Endothelial cell of umbilical vein (primary cell): ENCODE measurements around the gene ZNF791. TPM values are rescaled to one million over a fixed set of nuclear protein-coding genes. Genes with fewer than 3 reads are reported as not detected.

Experiments
- Bru-seq: library from RNA; stranded (reverse); fragments of 400-500 nt; gene quantifications from one replicate; lab custom pipeline; 2021; lab: Mats Ljungman, UMichigan
- BruChase-seq, 2 experiments: library from RNA; stranded (reverse); fragments of 400-500 nt; gene quantifications; one replicate each; lab custom pipeline; 2021; lab: Mats Ljungman, UMichigan
- BruUV-seq: library from RNA; stranded (reverse); fragments of 400-500 nt; replicated peaks from 2 replicates; lab custom pipeline; 2021; lab: Mats Ljungman, UMichigan
- CTCF ChIA-PET: fragments of 300-600, 350-600 bp; sonication (Branson Sonifier 250); formaldehyde crosslinking; loops from one replicate; lab custom pipeline; 2021; ENCODE audit warnings: antibody characterized with exemption, inconsistent platforms; lab: Charles Lee
- POLR2A ChIA-PET: fragments of 300-600, 350-600 bp; sonication (Branson Sonifier 250); formaldehyde crosslinking; loops from one replicate; lab custom pipeline; 2021; ENCODE audit warnings: antibody characterized with exemption, inconsistent platforms; lab: Charles Lee
- DNase-seq: peaks from one replicate; pipeline ENCODE4 v3.0.0-alpha.2; 2011; ENCODE audit warnings: low read depth, low spot score
- FAIRE-seq: peaks from 2 replicates; lab custom pipeline; 2011; peaks lifted over from hg19 to GRCh38; lab: Jason Lieb, UNC
- H2AFZ ChIP-seq: 2 replicates; pipeline ENCODE4 v1.6.0; 2012; ENCODE audit warnings: low read depth, low read length, control low read depth, inconsistent platforms
- H3K27ac ChIP-seq: 2 replicates; pipeline ENCODE4 v1.5.1; 2011; ENCODE audit warnings: low read depth, mild to moderate bottlenecking, control low read depth, low read length, moderate library complexity; ENCODE audit not compliant: insufficient read depth
- H3K27me3 ChIP-seq, 2 experiments: 2 replicates each; pipeline versions ENCODE4 v1.6.0 to v1.6.1; 2011; ENCODE audit warnings: low read length in 2 of 2, mixed read lengths in 1 of 2; ENCODE audit not compliant: control insufficient read depth in 2 of 2, insufficient read depth in 2 of 2
- H3K36me3 ChIP-seq, 2 experiments: 2 replicates in 1 of 2; 3 replicates in 1 of 2; pipeline ENCODE4 v1.5.1; 2011; ENCODE audit warnings: low read length in 2 of 2, mild to moderate bottlenecking in 1 of 2, moderate library complexity in 1 of 2; ENCODE audit not compliant: control insufficient read depth in 2 of 2, insufficient read depth in 2 of 2; ENCODE audit errors: extremely low read depth in 1 of 2
- H3K4me1 ChIP-seq: 3 replicates; pipeline ENCODE4 v1.5.1; 2011; ENCODE audit warnings: mild to moderate bottlenecking, low read length; ENCODE audit not compliant: control insufficient read depth, insufficient read depth; ENCODE audit errors: extremely low read depth
- H3K4me2 ChIP-seq: 2 replicates; pipeline ENCODE4 v1.6.1; 2011; ENCODE audit warnings: low read length, control low read depth, mixed read lengths; ENCODE audit not compliant: insufficient read depth
- H3K4me3 ChIP-seq, 3 experiments: fragments of 200-600 bp in 1 of 3; sonication (generic), shearing (Covaris generic) in 1 of 3; replicated peaks in 1 of 3; 2 replicates each; pipeline ENCODE4 v1.5.1; 2011 to 2016; ENCODE audit warnings: control low read depth in 3 of 3, low read length in 3 of 3, mild to moderate bottlenecking in 2 of 3, inconsistent platforms in 1 of 3, low read depth in 1 of 3, moderate library complexity in 1 of 3; ENCODE audit not compliant: insufficient read depth in 1 of 3
- H3K79me2 ChIP-seq: 2 replicates; pipeline ENCODE4 v1.6.0; 2012; ENCODE audit warnings: low read length, inconsistent platforms; ENCODE audit not compliant: control insufficient read depth, insufficient read depth
- H3K9ac ChIP-seq: replicated peaks from 2 replicates; pipeline ENCODE3; 2011; ENCODE audit warnings: low read length, control low read depth; ENCODE audit not compliant: insufficient read depth; ENCODE audit errors: extremely low read depth
- H3K9me1 ChIP-seq: replicated peaks from 3 replicates; pipeline ENCODE4 v1.6.0; 2011; ENCODE audit warnings: mild to moderate bottlenecking, low read length; ENCODE audit not compliant: control insufficient read depth, insufficient read depth; ENCODE audit errors: extremely low read depth
- H3K9me3 ChIP-seq: replicated peaks from 2 replicates; pipeline ENCODE4 v1.5.1; 2012; ENCODE audit warnings: low read length, inconsistent platforms; ENCODE audit not compliant: control insufficient read depth, insufficient read depth
- H4K20me1 ChIP-seq: replicated peaks from 2 replicates; pipeline ENCODE3; 2011; ENCODE audit warnings: mild to moderate bottlenecking, low read length; ENCODE audit not compliant: control insufficient read depth, insufficient read depth; ENCODE audit errors: extremely low read depth
- EZH2 ChIP-seq: IDR thresholded peaks from 2 replicates; pipeline ENCODE4 v1.6.1; 2012; ENCODE audit warnings: borderline replicate concordance, low read depth, mild to moderate bottlenecking, moderate library complexity, low read length, inconsistent platforms; ENCODE audit not compliant: severe bottlenecking
- FOS ChIP-seq: IDR thresholded peaks from 2 replicates; pipeline ENCODE4 v1.6.1; 2011; ENCODE audit warnings: mild to moderate bottlenecking, low read length, moderate library complexity, borderline replicate concordance; ENCODE audit not compliant: insufficient read depth
- GATA2 ChIP-seq: IDR thresholded peaks from 2 replicates; pipeline ENCODE4 v1.7.0; 2011; ENCODE audit warnings: low read depth, mild to moderate bottlenecking, moderate library complexity, mixed read lengths, low read length; ENCODE audit not compliant: insufficient read length, insufficient read depth
- JUN ChIP-seq: IDR thresholded peaks from 2 replicates; pipeline ENCODE4 v1.6.1; 2011; ENCODE audit warnings: borderline replicate concordance, low read depth; ENCODE audit not compliant: insufficient read length, insufficient read depth
- MYC ChIP-seq: IDR thresholded peaks from one replicate; pipeline ENCODE4 v1.6.1; 2011; ENCODE audit warnings: mild to moderate bottlenecking, low read depth, low read length
- POLR2A ChIP-seq: IDR thresholded peaks from 2 replicates; pipeline ENCODE4 v1.6.1; 2012; ENCODE audit warnings: low read depth, mild to moderate bottlenecking, control low read depth, low read length
- POLR2AphosphoS5 ChIP-seq: IDR thresholded peaks from 2 replicates; pipeline ENCODE4 v1.6.1; 2012; ENCODE audit warnings: low read depth, mild to moderate bottlenecking, control low read depth, low read length, moderate library complexity; ENCODE audit not compliant: insufficient read depth
- dilution Hi-C: fragments of 300-500 bp; cut with MboI; formaldehyde crosslinking; loops from one replicate; pipeline ENCODE4 v1.15.0; 2019; ENCODE audit warnings: low sequenced_read_pairs; ENCODE audit not compliant: extremely low pct_ligation_motif_present
- intact Hi-C: fragments of 100-400 bp; cut with micrococcal nuclease; formaldehyde crosslinking; loops from one replicate; pipeline ENCODE4 v1.10.0; 2022
- long read RNA-seq: library from polyadenylated mRNA; stranded (forward); transcript quantifications from one replicate; pipeline ENCODE4 v2.0.0, GENCODE V29; 2021
- polyA minus RNA-seq, 3 experiments: library from RNA; depleted of rRNA, polyadenylated mRNA; stranded (reverse); fragments of >200 nt; gene quantifications; 1 replicate in 1 of 3; 2 replicates in 2 of 3; pipeline ENCODE4 v1.2.3, GENCODE V29; 2011
- polyA plus RNA-seq, 4 experiments: library from polyadenylated mRNA; depleted of rRNA in 3 of 4; stranded (reverse) in 3 of 4; unstranded in 1 of 4; fragments of >200 nt; gene quantifications; 2 replicates each; pipeline versions ENCODE4 v1.2.1 to v1.2.3, GENCODE V29; 2011 to 2012; ENCODE audit warnings: missing spikeins in 1 of 4
- total RNA-seq: library from RNA; stranded (reverse); gene quantifications from 2 replicates; pipeline ENCODE4 v1.2.3, GENCODE V29; 2021
- TF ChIP-seq, protein P1 (sequence below), 2 donors: IDR thresholded peaks; 1 replicate in 1 of 2; 2 replicates in 1 of 2; pipeline ENCODE4 v1.5.1; 2011; ENCODE audit warnings: low read length in 2 of 2, mild to moderate bottlenecking in 2 of 2, moderate library complexity in 2 of 2, control low read depth in 1 of 2, inconsistent platforms in 1 of 2, low read depth in 1 of 2; ENCODE audit not compliant: insufficient read depth in 1 of 2; ENCODE audit errors: extremely low read depth in 1 of 2
- TF ChIP-seq, protein P2 (sequence below): IDR thresholded peaks from 2 replicates; pipeline ENCODE4 v1.6.1; 2011; ENCODE audit not compliant: insufficient read depth, insufficient read length

The ZNF791 gene
- total RNA-seq = 19.9 and 21.8 TPM in 2 replicates
- 6.4 and 8.3 TPM in 2 replicates for polyA plus RNA-seq
- polyA plus RNA-seq (2011; cell fraction: cytosol; rRNA removed) = 6.1 and 6.7 TPM in 2 replicates
- polyA plus RNA-seq (2011; cell fraction: nucleus; rRNA removed) = 14.4 and 17.2 TPM in 2 replicates
- 13.2 and 16.2 TPM in 2 replicates for polyA plus RNA-seq (2012)
- 13.7 and 18.3 TPM in 2 replicates for polyA minus RNA-seq
- 17.4 TPM for polyA minus RNA-seq (2011; cell fraction: cytosol; rRNA and poly(A)+ RNA removed)
- polyA minus RNA-seq (2011; cell fraction: nucleus; rRNA and poly(A)+ RNA removed) = 19.2 and 22.6 TPM in 2 replicates
- percentile 78 among the genes with signal in this experiment for Bru-seq, nascent RNA
- percentile 74 among the genes with signal in this experiment for BruChase-seq, experiment 1, labeled RNA remaining after a 6-hour chase
- percentile 84 among the genes with signal in this experiment for BruChase-seq, experiment 2, labeled RNA remaining after a 2-hour chase
- long read RNA-seq, full-length matches to known transcripts = 12 of 15 reads
- long read RNA-seq, partial matches to known transcripts = 0 of 15 reads
- long read RNA-seq, other reads (novel, unspliced or antisense) = 3 of 15 reads

DNA sequence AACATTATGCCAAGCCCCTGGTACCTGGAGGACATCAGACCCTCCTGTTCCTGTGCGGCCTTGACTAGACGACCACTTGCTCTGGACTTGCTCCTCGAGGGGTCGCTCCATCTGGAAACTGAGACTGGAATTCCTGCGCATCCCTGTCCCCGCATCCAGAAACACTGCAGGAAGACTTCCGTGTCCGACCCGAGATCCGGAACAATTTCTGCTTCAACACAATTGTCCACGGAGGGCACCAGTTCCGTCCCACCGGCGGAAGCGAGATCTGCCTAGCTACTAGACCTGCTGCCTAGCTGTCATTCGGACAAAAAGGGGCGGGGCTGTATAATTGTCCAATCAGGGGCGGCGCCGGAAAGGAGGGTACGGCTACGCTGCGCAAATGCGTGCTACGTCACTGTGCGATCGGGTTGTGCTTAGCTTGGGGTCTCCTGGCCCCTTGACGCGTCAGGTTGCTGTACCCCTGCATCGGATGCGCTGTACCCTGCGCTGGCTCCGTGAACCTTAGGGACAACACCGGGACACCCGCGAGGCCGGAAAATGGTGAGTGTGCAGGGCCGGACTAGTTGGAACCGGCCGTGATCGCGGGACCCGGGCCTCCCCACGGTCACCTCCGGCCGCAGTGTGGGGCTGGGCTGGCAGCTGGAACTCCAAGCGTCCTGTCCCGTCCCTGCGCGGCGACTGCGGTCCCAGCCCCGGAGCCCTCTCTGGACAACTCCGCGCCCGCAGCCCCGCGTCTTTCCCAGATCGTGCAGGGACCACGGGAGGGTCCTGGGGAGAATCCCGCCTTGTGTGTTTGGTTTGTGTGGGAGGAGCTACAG, at the start of gene ZNF791, which contains the start of gene ZNF490:
Gene ZNF791, plus strand, starts transcription at position 381 of the 821 bp plus-strand sequence. Its CDS starts 160 bp downstream, at position 541.
Gene ZNF490, minus strand, starts transcription at position 274 of the 821 bp plus-strand sequence. Its CDS starts 133 bp downstream, at position 141.
- Histone ChIP-seq H3K4me1 (peaks cover 13% of the 10 kb centered on the region), H3K9ac (peak within 1 kb of the TSS; percentile 91), H3K27me3 (no peaks in the 10 kb centered on the region), H3K9me3 (no peaks in the 10 kb centered on the region), H3K79me2 (peaks cover 36% of the 10 kb centered on the region), H3K27ac (peak within 1 kb of the TSS; percentile 91), H3K9me1 (no peaks in the 10 kb centered on the region), H3K4me2 (peak within 1 kb of the TSS; percentile 99), H2AFZ (peak within 1 kb of the TSS; percentile 91), H4K20me1 (no peaks in the 10 kb centered on the region), H3K4me3 (peak within 1 kb of the TSS; percentile 83 to 97 (median 91)), H3K36me3 (peaks cover 3 to 15% of the 10 kb centered on the region in 2 experiments)
- FAIRE-seq (peak; percentile 98), DNase-seq (peak; percentile 97)
- CTCF ChIA-PET = interaction anchor here (0.9 to 1.4 kb wide), 9 partner anchors 17 to 687 kb away, joined by 3 to 13 read pairs (median 3); no protein-coding TSS in a partner anchor
- intact Hi-C loops = loop anchor here (1.0 to 10.0 kb wide), 5 partner anchors 59 to 316 kb away; partner anchors contain the start of genes GET3, TRIR, ZNF44 and ZNF443
- POLR2A ChIA-PET = interaction anchor here (0.5 to 1.3 kb wide), 4 partner anchors 19 to 269 kb away, joined by 3 to 10 read pairs (median 4); no protein-coding TSS in a partner anchor
- TF ChIP-seq POLR2AphosphoS5 (peak; percentile 62), GATA2 (no peak), MYC (no peak), POLR2A (peak; percentile 74), JUN (no peak), FOS (no peak), EZH2 (no peak)
- TF ChIP-seq, protein P1, sequence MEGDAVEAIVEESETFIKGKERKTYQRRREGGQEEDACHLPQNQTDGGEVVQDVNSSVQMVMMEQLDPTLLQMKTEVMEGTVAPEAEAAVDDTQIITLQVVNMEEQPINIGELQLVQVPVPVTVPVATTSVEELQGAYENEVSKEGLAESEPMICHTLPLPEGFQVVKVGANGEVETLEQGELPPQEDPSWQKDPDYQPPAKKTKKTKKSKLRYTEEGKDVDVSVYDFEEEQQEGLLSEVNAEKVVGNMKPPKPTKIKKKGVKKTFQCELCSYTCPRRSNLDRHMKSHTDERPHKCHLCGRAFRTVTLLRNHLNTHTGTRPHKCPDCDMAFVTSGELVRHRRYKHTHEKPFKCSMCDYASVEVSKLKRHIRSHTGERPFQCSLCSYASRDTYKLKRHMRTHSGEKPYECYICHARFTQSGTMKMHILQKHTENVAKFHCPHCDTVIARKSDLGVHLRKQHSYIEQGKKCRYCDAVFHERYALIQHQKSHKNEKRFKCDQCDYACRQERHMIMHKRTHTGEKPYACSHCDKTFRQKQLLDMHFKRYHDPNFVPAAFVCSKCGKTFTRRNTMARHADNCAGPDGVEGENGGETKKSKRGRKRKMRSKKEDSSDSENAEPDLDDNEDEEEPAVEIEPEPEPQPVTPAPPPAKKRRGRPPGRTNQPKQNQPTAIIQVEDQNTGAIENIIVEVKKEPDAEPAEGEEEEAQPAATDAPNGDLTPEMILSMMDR (IDR thresholded peaks at IDR 0.05; ENCODE audit: extremely low read depth in 1 of 2, insufficient read depth in 1 of 2, low read depth in 1 of 2, low read length in 2 of 2) = peak; percentile 6 to 22
- TF ChIP-seq, protein P2, sequence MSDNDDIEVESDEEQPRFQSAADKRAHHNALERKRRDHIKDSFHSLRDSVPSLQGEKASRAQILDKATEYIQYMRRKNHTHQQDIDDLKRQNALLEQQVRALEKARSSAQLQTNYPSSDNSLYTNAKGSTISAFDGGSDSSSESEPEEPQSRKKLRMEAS = no peak
- TSS peak; percentile 59 for BruUV-seq
- dilution Hi-C loops = no loop called here
